ENCODE measurements around the gene GAL3ST1.
"Not testable (repeated sequence)": the region's sequence is repeated elsewhere in the genome, so short reads cannot be mapped to it uniquely, and the experiment has no call there.

The GAL3ST1 gene

GRCh38 chr22:30596886-30597285, 22.4 kb upstream of the GAL3ST1 start:
- no peak for DNase-seq (ENCODE audit: low read depth)

GRCh38 chr22:30596199-30596598, 21.7 kb upstream of the GAL3ST1 start:
- no peak for DNase-seq (ENCODE audit: low read depth)

- not testable (repeated sequence) for DNase-seq (ENCODE audit: low read depth)
Measured at GRCh38 chr22:30592360-30592713, 17.9 kb upstream of the GAL3ST1 start.

- DNase-seq (ENCODE audit: low read depth), result peak; percentile 86
Measured at GRCh38 chr22:30591588-30592359, 17.3 kb upstream of the GAL3ST1 start, which contains the start of gene PES1. PES1 (minus strand) TSS chr22:30591910; CDS start chr22:30591833, 77 bp downstream.

- no peak for DNase-seq (ENCODE audit: low read depth)
Measured at GRCh38 chr22:30591191-30591587, 16.7 kb upstream of the GAL3ST1 start.

GRCh38 chr22:30586414-30586813, 11.9 kb upstream of the GAL3ST1 start:
- DNase-seq (ENCODE audit: low read depth), result no peak

- no peak for DNase-seq (ENCODE audit: low read depth)
Measured at GRCh38 chr22:30584441-30584840, 10.0 kb upstream of the GAL3ST1 start.

- DNase-seq (ENCODE audit: low read depth), result no peak
Measured at GRCh38 chr22:30582788-30583545, 8.5 kb upstream of the GAL3ST1 start.

GRCh38 chr22:30582051-30582450, 7.6 kb upstream of the GAL3ST1 start:
- DNase-seq (ENCODE audit: low read depth), result no peak

GRCh38 chr22:30580896-30581295, 6.4 kb upstream of the GAL3ST1 start:
- no peak for DNase-seq (ENCODE audit: low read depth)

GRCh38 chr22:30578481-30578880, 4.0 kb upstream of the GAL3ST1 start:
- DNase-seq (ENCODE audit: low read depth), result no peak

- no peak for DNase-seq (ENCODE audit: low read depth)
Measured at GRCh38 chr22:30575859-30576258, 1.4 kb upstream of the GAL3ST1 start.

- DNase-seq (ENCODE audit: low read depth), result no peak
Measured at GRCh38 chr22:30574997-30575671, 669 bp upstream of the GAL3ST1 start.

GRCh38 chr22:30573594-30574094, 821 bp downstream of the GAL3ST1 start:
- DNase-seq (ENCODE audit: low read depth), result no peak

GRCh38 chr22:30572840-30573593, 1.4 kb downstream of the GAL3ST1 start:
- no peak for DNase-seq (ENCODE audit: low read depth)

- no peak for DNase-seq (ENCODE audit: low read depth)
Measured at GRCh38 chr22:30572210-30572609, 2.3 kb downstream of the GAL3ST1 start.

- no peak for DNase-seq (ENCODE audit: low read depth)
Measured at GRCh38 chr22:30569674-30570202, 4.7 kb downstream of the GAL3ST1 start.

- DNase-seq (ENCODE audit: low read depth), result no peak
Measured at GRCh38 chr22:30568137-30568805, 6.2 kb downstream of the GAL3ST1 start.

GRCh38 chr22:30567277-30567676, 7.2 kb downstream of the GAL3ST1 start:
- not testable (repeated sequence) for DNase-seq (ENCODE audit: low read depth)

- no peak for DNase-seq (ENCODE audit: low read depth)
Measured at GRCh38 chr22:30566125-30566524, 8.3 kb downstream of the GAL3ST1 start.

- DNase-seq (ENCODE audit: low read depth), result no peak
Measured at GRCh38 chr22:30565341-30565740, 9.1 kb downstream of the GAL3ST1 start.

Data from stimulated activated CD8-positive, alpha-beta memory T cell treated with anti-CD3 and anti-CD28 coated beads, Interleukin-4, amount 100 ng/mL, for 24 hours (primary cell).